Activated CD4-positive, alpha-beta T cell treated with anti-CD3 and anti-CD28 coated beads, Interleukin-2, amount 10 ng/mL, durations not matched to agents 24 days and 14 days (primary cell): Measurements from ENCODE around the gene KRTAP4-9. TPM values are rescaled to one million over a fixed set of nuclear protein-coding genes. Genes with fewer than 3 reads are reported as not detected.
"Not testable (repeated sequence)": the region's sequence is repeated elsewhere in the genome, so short reads cannot be mapped to it uniquely, and the experiment has no call there.

ENCODE experiments used
- DNase-seq: peaks from one replicate; pipeline ENCODE4 v3.0.0; 2022
- H3K27ac Mint-ChIP-seq: one replicate; pipeline ENCODE4 v1.8.0; 2022; ENCODE audit warnings: mild to moderate bottlenecking, mixed read lengths
- H3K27me3 Mint-ChIP-seq: one replicate; pipeline ENCODE4 v1.8.0; 2022; ENCODE audit warnings: mixed read lengths
- H3K36me3 Mint-ChIP-seq: one replicate; pipeline ENCODE4 v1.8.0; 2022; ENCODE audit warnings: low read depth, mild to moderate bottlenecking, mixed read lengths
- H3K4me1 Mint-ChIP-seq: one replicate; pipeline ENCODE4 v1.8.0; 2021; ENCODE audit warnings: mixed read lengths
- H3K4me3 Mint-ChIP-seq: one replicate; pipeline ENCODE4 v1.8.0; 2022; ENCODE audit warnings: mild to moderate bottlenecking, moderate library complexity, mixed read lengths
- H3K9me3 Mint-ChIP-seq: one replicate; pipeline ENCODE4 v1.8.0; 2021; ENCODE audit warnings: mixed read lengths
- intact Hi-C: fragments of 100-400 bp; cut with micrococcal nuclease; formaldehyde crosslinking; loops from one replicate; pipeline ENCODE4 v1.15.1; 2023
- total RNA-seq: library from RNA; stranded (reverse); gene quantifications from 2 replicates; pipeline ENCODE4 v1.2.3, GENCODE V29; 2022

The KRTAP4-9 gene
- total RNA-seq, 1 donor from 2014 or later: not detected

DNA sequence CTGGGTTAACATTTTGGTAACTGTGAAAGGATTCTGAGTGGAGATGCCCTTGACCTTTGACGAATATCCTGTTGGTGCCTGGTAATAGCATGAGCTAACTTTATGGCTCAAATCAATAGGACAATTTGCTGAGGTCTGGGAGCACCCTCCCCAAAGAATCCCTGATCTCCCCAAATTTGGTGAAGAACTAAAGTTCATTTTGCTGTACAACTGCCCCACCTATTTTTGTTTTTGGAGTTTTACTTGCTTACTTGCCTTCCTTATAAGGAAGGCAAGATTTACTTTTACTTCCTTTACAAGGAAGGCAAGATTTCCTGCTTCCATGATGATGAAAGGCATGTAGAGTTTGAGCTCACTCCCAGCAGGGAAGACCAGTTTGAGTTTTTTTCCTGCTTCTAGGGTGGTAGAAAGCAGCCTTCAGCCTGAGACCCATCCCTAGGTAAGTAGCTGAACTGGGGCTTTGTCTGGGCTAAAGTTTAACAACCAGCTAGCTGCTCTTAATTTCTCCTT is 2.8 kb downstream of the KRTAP4-9 start:
- peaks cover 4% of the 10 kb centered on the region for H3K9me3 Mint-ChIP-seq
- H3K36me3 Mint-ChIP-seq: no peaks in the 10 kb centered on the region
- H3K27me3 Mint-ChIP-seq: peaks cover 9% of the 10 kb centered on the region
- H3K4me3 Mint-ChIP-seq: no peak overlapping the region
- H3K27ac Mint-ChIP-seq: no peak overlapping the region
- intact Hi-C loops: no loop called here
- H3K4me1 Mint-ChIP-seq: no peaks in the 10 kb centered on the region
- no peak for DNase-seq

- DNase-seq, H3K36me3 Mint-ChIP-seq, H3K4me1 Mint-ChIP-seq, H3K9me3 Mint-ChIP-seq, intact Hi-C loops, H3K27ac Mint-ChIP-seq, H3K27me3 Mint-ChIP-seq, H3K4me3 Mint-ChIP-seq: not testable (repeated sequence)
Observed at GRCh38 chr17:41108728-41109386, 3.7 kb downstream of the KRTAP4-9 start.

DNA sequence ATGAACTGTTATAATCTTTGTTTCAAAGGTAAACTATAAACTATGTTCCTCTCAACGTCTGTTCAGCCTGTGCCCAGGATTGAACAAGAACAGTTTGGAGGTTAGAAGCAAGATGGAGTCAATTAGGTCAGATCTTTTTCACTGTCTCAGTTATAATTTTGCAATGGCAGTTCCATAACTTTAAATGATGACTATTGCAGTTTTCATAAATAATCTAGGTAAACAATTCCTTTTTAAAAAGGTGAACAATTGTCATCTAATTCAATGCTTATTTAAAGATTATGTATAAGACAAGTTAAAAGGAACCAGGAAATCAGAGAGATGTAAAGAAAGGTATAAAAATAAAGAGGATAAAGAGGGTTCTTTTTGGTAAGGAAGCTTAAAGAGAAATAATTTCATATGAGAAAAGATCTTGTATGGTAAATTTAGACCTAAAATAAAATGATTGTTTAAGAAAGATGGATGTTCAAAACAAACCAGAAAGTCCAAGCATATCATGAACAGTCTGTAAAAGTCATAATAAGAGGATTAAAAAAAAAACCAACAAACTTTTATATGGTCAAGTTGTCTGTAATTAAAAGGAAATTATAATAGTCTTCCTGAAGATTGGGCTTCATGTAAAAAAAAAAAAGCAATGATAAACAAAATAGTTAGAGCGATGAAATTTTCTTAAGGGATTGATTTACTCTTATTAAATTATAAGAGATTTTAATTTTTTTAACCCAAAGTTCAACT is 6.1 kb downstream of the KRTAP4-9 start:
- no peaks in the 10 kb centered on the region for H3K4me1 Mint-ChIP-seq
- peaks cover 4% of the 10 kb centered on the region for H3K9me3 Mint-ChIP-seq
- H3K27ac Mint-ChIP-seq: no peak overlapping the region
- H3K4me3 Mint-ChIP-seq: no peak overlapping the region
- peaks cover 6% of the 10 kb centered on the region for H3K27me3 Mint-ChIP-seq
- intact Hi-C loops: no loop called here
- no peak for DNase-seq
- H3K36me3 Mint-ChIP-seq: no peaks in the 10 kb centered on the region

GRCh38 chr17:41116297-41116696 is 11.1 kb downstream of the KRTAP4-9 start:
- Mint-ChIP-seq H3K4me1 (peaks cover 3% of the 10 kb centered on the region), H3K27ac (no peak overlapping the region), H3K36me3 (no peaks in the 10 kb centered on the region), H3K9me3 (peaks cover 4% of the 10 kb centered on the region), H3K27me3 (peaks cover 3% of the 10 kb centered on the region), H3K4me3 (no peak overlapping the region)
- no peak for DNase-seq
- intact Hi-C loops: no loop called here

DNA sequence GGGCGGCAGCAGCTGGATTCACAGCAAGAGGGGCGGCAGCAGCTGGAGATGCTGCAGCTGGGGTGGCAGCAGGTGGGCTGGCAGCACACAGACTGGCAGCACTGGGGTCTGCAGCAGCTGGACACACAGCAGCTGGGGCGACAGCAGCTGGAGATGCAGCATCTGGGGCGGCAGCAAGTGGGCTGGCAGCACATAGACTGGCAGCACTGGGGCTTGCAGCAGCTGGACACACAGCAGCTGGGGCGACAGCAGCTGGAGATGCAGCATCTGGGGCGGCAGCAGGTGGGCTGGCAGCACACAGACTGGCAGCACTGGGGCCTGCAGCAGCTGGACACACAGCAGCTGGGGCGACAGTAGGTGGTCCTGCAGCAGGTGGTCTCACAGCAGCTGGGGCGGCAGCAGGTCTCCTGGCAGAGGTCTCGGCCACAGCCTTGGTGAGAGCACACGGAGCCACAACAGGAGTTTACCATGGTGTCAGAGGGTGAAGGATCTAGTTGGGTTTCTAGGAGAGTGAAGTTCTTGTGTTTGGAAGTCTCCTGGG is 12.7 kb downstream of the KRTAP4-9 start, which contains the start of gene KRTAP4-11:
Gene KRTAP4-11 (minus strand): TSS at position 528 of the 541 bp plus-strand sequence. CDS start 58 bp downstream, at position 470.
- H3K4me3 Mint-ChIP-seq, H3K27ac Mint-ChIP-seq, H3K9me3 Mint-ChIP-seq, H3K36me3 Mint-ChIP-seq, H3K4me1 Mint-ChIP-seq, H3K27me3 Mint-ChIP-seq, DNase-seq, intact Hi-C loops: not testable (repeated sequence)

DNA sequence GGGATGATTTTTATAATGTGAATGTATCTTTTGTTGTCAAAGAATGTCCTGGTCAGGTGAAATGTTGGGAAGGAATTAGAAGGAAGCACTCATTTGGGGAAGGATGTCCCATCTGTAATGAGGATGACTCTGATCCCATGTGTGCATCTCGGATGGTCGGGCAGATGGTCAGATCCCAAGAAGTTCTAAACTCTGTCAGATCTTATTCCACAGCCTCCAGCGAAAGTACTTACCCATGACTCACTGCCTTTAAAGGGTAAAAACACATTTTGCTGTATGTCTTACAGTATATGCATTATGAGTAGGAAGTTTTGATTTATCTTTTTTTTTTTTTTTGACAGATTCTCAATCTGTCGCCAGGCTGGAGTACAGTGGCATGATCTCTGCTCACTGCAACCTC is 13.5 kb downstream of the KRTAP4-9 start:
- intact Hi-C loops: no loop called here
- H3K4me3 Mint-ChIP-seq: no peak overlapping the region
- DNase-seq: no peak
- no peaks in the 10 kb centered on the region for H3K36me3 Mint-ChIP-seq
- peaks cover 3% of the 10 kb centered on the region for H3K4me1 Mint-ChIP-seq
- peaks cover 4% of the 10 kb centered on the region for H3K9me3 Mint-ChIP-seq
- peaks cover 7% of the 10 kb centered on the region for H3K27me3 Mint-ChIP-seq
- H3K27ac Mint-ChIP-seq: no peak overlapping the region

GRCh38 chr17:41119696-41120690 is 14.8 kb downstream of the KRTAP4-9 start:
- DNase-seq, H3K4me1 Mint-ChIP-seq, H3K36me3 Mint-ChIP-seq, H3K27ac Mint-ChIP-seq, H3K4me3 Mint-ChIP-seq, intact Hi-C loops, H3K9me3 Mint-ChIP-seq, H3K27me3 Mint-ChIP-seq: not testable (repeated sequence)

DNA sequence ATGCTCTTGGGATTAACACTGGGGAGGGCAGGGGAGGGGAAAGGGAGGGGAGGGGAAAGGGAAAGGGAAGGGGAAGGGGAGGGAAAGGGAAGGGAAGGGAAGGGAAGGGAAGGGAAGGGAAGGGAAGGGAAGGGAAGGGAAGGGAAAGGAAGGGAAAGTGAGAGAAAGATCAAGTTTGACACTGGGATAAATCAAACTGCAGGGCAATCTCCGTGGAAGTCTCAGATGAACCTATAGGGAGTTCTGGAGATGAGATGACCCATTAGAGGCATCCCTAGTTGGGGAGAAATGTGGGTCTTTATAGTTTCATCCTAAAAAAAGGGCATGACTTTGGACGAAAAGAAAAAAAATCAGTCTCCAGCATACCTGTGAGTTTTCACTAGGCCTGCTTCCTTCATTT is 16.6 kb downstream of the KRTAP4-9 start:
- no peak for DNase-seq
- Mint-ChIP-seq H3K27me3 (peaks cover 4% of the 10 kb centered on the region), H3K36me3 (no peaks in the 10 kb centered on the region), H3K4me3 (no peak overlapping the region), H3K27ac (no peak overlapping the region), H3K4me1 (peaks cover 3% of the 10 kb centered on the region), H3K9me3 (peaks cover 4% of the 10 kb centered on the region)
- intact Hi-C loops: no loop called here

DNA sequence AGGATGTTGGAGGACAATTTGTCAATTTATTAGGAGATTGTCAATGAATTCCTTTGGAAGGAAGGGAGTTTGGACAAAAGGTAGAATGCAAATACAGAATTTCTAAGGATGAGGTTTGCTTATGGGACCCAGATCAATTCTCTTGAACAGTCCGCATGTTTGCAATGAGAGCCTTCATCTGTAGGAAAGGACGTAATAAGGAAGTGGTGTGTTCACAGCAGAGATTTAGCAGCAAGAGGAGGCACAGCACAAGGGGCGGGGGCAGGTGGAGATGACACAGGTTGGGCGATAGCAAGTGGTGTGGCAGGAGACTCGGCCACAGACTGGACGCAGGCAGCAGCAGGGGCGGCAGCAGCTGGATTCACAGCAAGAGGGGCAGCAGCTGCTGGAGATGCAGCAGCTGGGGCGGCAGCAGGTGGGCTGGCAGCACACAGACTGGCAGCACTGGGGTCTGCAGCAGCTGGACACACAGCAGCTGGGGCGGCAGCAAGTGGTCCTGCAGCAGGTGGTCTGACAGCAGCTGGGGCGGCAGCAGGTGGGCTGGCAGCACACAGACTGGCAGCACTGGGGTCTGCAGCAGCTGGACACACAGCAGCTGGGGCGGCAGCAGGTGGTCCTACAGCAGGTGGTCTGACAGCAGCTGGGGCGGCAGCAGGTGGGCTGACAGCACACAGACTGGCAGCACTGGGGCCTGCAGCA is 18.3 kb downstream of the KRTAP4-9 start:
- H3K27ac Mint-ChIP-seq, intact Hi-C loops, H3K4me1 Mint-ChIP-seq, H3K9me3 Mint-ChIP-seq, H3K36me3 Mint-ChIP-seq, H3K4me3 Mint-ChIP-seq, DNase-seq, H3K27me3 Mint-ChIP-seq: not testable (repeated sequence)

GRCh38 chr17:41123991-41124371 is 18.8 kb downstream of the KRTAP4-9 start, which contains the start of gene KRTAP4-12:
Gene KRTAP4-12 (minus strand): TSS chr17:41124182. CDS start chr17:41124122, 60 bp downstream.
- H3K4me3 Mint-ChIP-seq, H3K27me3 Mint-ChIP-seq, H3K9me3 Mint-ChIP-seq, H3K4me1 Mint-ChIP-seq, intact Hi-C loops, DNase-seq, H3K36me3 Mint-ChIP-seq, H3K27ac Mint-ChIP-seq: not testable (repeated sequence)

DNA sequence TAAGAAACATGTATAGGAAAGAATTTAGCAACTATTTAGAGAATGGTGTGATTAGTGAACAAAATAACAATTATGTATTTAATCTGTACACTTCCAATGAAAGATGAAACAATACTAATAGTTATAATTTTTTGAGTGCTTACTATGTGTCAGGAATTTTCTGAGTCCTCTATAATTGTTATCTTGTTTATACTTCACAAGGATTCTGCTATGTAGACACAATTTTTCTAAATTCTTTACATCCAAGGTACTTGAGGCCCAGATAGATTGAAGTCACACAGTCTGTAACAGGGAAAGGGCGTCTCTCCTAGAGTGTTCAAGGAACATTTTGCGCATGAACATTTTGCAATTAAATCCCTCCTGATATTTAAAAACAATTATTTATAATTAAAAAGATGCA is 19.9 kb downstream of the KRTAP4-9 start:
- no peaks in the 10 kb centered on the region for H3K36me3 Mint-ChIP-seq
- peaks cover 3% of the 10 kb centered on the region for H3K4me1 Mint-ChIP-seq
- peaks cover 4% of the 10 kb centered on the region for H3K9me3 Mint-ChIP-seq
- no peak overlapping the region for H3K4me3 Mint-ChIP-seq
- H3K27ac Mint-ChIP-seq: no peak overlapping the region
- peaks cover 4% of the 10 kb centered on the region for H3K27me3 Mint-ChIP-seq
- intact Hi-C loops: no loop called here
- DNase-seq: no peak

DNA sequence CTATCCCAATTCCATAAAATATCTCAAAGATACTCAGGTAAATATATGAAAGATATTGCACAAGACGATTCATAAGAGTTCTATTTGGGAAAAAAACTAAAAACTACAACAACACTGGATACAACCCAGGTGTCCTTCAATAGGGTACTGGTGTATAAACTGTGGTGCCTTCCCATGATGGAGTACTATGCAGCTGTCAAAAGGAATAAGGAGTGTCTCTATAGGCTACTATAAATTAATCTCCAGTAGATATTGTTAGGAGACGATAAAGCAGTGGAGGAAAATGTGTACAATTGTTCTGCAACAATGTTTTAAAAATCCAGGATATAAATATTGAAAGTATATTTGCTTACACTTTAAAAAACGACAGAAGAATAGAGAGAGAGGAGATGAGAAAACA is 21.2 kb downstream of the KRTAP4-9 start:
- Mint-ChIP-seq H3K27ac (no peak overlapping the region), H3K36me3 (no peaks in the 10 kb centered on the region), H3K9me3 (no peaks in the 10 kb centered on the region), H3K4me1 (no peaks in the 10 kb centered on the region), H3K27me3 (peaks cover 4% of the 10 kb centered on the region), H3K4me3 (no peak overlapping the region)
- no peak for DNase-seq
- intact Hi-C loops: no loop called here

DNA sequence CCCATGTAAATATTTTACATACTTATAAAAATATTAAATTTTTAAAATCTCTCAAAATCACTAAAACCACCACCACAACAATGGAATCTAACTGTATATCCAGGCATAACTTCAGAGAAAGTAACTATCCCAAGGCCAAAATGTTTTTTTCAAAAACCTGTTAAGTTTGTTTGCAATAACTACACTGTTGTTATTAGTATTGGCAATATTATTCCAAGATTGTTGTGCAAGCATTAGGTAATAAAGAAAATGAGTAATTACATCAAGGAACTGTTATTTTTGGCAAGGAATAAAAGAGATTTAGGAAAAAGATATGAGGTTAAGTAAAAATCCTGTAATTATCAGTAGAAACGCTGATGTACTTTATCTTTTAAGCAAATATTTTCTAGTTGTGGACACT is 22.2 kb downstream of the KRTAP4-9 start:
- no peaks in the 10 kb centered on the region for H3K9me3 Mint-ChIP-seq
- H3K4me3 Mint-ChIP-seq: no peak overlapping the region
- no peaks in the 10 kb centered on the region for H3K36me3 Mint-ChIP-seq
- no peak for DNase-seq
- H3K27me3 Mint-ChIP-seq: peaks cover 4% of the 10 kb centered on the region
- intact Hi-C loops: no loop called here
- H3K4me1 Mint-ChIP-seq: no peaks in the 10 kb centered on the region
- no peak overlapping the region for H3K27ac Mint-ChIP-seq
